Measurements from ENCODE around the gene GRAMD2B.

- TF ChIP-seq CTCF (IDR thresholded peaks at IDR 0.05) (no peak), POLR2A (IDR thresholded peaks at IDR 0.05) (no peak)
Observed at GRCh38 chr5:126534553-126534952, 111.3 kb downstream of the GRAMD2B start.
